Measurements from ENCODE around the gene PGF. TPM values are rescaled to one million over a fixed set of nuclear protein-coding genes. Genes with fewer than 3 reads are reported as not detected.
A peak's percentile ranks its signal among the peaks of the same experiment; 100 is the strongest.

PGF gene
- total and polyA plus RNA-seq, 2 of the 13 experiments (the other 11 are each of a cell fraction or from before 2014, with no cell fraction given): 10.7 to 27.5 TPM

DNA sequence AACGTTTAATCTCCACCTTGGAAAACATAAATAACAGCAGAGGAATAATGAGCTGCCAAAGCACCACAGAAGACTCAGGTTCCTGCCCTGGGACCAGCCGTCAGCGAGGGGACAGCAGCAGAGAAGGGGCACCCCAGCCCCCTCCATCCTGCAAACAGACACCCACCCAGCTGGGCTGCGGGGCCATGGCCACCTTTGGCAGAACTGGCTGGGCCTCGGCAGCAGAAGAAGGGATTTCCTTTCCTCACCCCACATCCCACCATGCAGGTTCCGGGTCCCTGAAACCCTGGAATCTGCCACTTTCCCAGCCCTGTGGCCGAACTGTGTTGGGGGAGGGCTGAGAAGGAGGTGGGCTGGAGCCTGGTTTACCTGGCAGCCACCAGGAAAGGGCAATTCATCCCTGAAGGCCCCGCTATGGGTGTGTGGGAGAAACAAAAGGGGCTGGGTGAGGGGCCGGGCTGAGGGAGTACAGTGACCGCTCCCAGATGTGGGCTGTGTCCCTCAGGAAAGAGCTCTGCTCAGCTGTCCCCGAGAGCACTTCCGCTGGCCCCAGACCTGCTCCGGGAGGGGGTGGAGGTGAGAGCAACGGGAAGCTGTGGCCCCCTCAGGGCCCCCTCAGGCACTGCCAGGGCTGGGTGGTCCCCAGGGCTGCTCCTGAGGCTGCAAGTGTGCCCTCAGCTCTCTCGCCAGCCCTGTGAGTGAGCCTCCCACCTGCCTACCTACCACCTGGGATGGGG, 3.8 kb downstream of the PGF start (continued):
- TF ChIP-seq RAD51 (IDR thresholded peaks at IDR 0.05; ENCODE audit: borderline replicate concordance) (no peak), SP4 (CRISPR knock-in tag; IDR thresholded peaks at IDR 0.05) (peak; percentile 58; the same call in 1 of the 2 replicates), FOXP1 (IDR thresholded peaks at IDR 0.05) (no peak), FOXP1 (CRISPR knock-in tag; IDR thresholded peaks at IDR 0.05) (0 out of 2 replicates have a peak, but pooled peaks have one; percentile 19), SALL1 (CRISPR knock-in tag; IDR thresholded peaks at IDR 0.05) (0 out of 2 replicates have a peak, but pooled peaks have one; percentile 9), ZNF234 (CRISPR knock-in tag; conservative IDR thresholded peaks at IDR 0.05) (no peak), SAP130 (CRISPR knock-in tag; IDR thresholded peaks at IDR 0.05; ENCODE audit: low read depth) (peak; percentile 59), TGIF2 (CRISPR knock-in tag; IDR thresholded peaks at IDR 0.05) (peak; percentile 73; the same call in 1 of the 2 replicates), TARDBP (CRISPR knock-in tag; IDR thresholded peaks at IDR 0.05) (peak; percentile 18; the same call in 1 of the 2 replicates), BORCS8-MEF2B (CRISPR knock-in tag; IDR thresholded peaks at IDR 0.05) (peak; percentile 38; the same call in 1 of the 2 replicates), ZNF546 (CRISPR knock-in tag; conservative IDR thresholded peaks at IDR 0.05) (no peak), SRSF1 (optimal IDR thresholded peaks at IDR 0.05; ENCODE audit: low read depth, low read length) (peak; percentile 28), ZMYM4 (CRISPR knock-in tag; IDR thresholded peaks at IDR 0.05) (0 out of 2 replicates have a peak, but pooled peaks have one; percentile 6), ZSCAN12 (CRISPR knock-in tag; IDR thresholded peaks at IDR 0.05) (0 out of 2 replicates have a peak, but pooled peaks have one; percentile 54), CBX2 (IDR thresholded peaks at IDR 0.05; ENCODE audit: low read depth, low read length) (no peak), CBX2 (CRISPR knock-in tag; IDR thresholded peaks at IDR 0.05; ENCODE audit: low read depth) (no peak), NR2F6 (IDR thresholded peaks at IDR 0.05) (0 out of 2 replicates have a peak, but pooled peaks have one; percentile 13), NR2F6 (CRISPR knock-in tag; IDR thresholded peaks at IDR 0.05) (peak; percentile 56), SAFB2 (CRISPR knock-in tag; IDR thresholded peaks at IDR 0.05; ENCODE audit: borderline replicate concordance, low read depth) (no peak), ZNF841 (CRISPR knock-in tag; IDR thresholded peaks at IDR 0.05; ENCODE audit: borderline replicate concordance) (no peak), ZNF567 (CRISPR knock-in tag; IDR thresholded peaks at IDR 0.05; ENCODE audit: borderline replicate concordance) (0 out of 2 replicates have a peak, but pooled peaks have one; percentile 51), ZNF660 (CRISPR knock-in tag; IDR thresholded peaks at IDR 0.05; ENCODE audit: borderline replicate concordance, low read depth) (no peak)
- TF ChIP-seq, protein P1, sequence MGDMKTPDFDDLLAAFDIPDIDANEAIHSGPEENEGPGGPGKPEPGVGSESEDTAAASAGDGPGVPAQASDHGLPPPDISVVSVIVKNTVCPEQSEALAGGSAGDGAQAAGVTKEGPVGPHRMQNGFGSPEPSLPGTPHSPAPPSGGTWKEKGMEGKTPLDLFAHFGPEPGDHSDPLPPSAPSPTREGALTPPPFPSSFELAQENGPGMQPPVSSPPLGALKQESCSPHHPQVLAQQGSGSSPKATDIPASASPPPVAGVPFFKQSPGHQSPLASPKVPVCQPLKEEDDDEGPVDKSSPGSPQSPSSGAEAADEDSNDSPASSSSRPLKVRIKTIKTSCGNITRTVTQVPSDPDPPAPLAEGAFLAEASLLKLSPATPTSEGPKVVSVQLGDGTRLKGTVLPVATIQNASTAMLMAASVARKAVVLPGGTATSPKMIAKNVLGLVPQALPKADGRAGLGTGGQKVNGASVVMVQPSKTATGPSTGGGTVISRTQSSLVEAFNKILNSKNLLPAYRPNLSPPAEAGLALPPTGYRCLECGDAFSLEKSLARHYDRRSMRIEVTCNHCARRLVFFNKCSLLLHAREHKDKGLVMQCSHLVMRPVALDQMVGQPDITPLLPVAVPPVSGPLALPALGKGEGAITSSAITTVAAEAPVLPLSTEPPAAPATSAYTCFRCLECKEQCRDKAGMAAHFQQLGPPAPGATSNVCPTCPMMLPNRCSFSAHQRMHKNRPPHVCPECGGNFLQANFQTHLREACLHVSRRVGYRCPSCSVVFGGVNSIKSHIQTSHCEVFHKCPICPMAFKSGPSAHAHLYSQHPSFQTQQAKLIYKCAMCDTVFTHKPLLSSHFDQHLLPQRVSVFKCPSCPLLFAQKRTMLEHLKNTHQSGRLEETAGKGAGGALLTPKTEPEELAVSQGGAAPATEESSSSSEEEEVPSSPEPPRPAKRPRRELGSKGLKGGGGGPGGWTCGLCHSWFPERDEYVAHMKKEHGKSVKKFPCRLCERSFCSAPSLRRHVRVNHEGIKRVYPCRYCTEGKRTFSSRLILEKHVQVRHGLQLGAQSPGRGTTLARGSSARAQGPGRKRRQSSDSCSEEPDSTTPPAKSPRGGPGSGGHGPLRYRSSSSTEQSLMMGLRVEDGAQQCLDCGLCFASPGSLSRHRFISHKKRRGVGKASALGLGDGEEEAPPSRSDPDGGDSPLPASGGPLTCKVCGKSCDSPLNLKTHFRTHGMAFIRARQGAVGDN (CRISPR knock-in tag; IDR thresholded peaks at IDR 0.05): peak; percentile 87
- TF ChIP-seq, protein P2, sequence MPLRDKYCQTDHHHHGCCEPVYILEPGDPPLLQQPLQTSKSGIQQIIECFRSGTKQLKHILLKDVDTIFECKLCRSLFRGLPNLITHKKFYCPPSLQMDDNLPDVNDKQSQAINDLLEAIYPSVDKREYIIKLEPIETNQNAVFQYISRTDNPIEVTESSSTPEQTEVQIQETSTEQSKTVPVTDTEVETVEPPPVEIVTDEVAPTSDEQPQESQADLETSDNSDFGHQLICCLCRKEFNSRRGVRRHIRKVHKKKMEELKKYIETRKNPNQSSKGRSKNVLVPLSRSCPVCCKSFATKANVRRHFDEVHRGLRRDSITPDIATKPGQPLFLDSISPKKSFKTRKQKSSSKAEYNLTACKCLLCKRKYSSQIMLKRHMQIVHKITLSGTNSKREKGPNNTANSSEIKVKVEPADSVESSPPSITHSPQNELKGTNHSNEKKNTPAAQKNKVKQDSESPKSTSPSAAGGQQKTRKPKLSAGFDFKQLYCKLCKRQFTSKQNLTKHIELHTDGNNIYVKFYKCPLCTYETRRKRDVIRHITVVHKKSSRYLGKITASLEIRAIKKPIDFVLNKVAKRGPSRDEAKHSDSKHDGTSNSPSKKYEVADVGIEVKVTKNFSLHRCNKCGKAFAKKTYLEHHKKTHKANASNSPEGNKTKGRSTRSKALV (CRISPR knock-in tag; IDR thresholded peaks at IDR 0.05): no peak
- TF ChIP-seq, protein P3, sequence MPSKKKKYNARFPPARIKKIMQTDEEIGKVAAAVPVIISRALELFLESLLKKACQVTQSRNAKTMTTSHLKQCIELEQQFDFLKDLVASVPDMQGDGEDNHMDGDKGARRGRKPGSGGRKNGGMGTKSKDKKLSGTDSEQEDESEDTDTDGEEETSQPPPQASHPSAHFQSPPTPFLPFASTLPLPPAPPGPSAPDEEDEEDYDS (CRISPR knock-in tag; IDR thresholded peaks at IDR 0.05): no peak; the same call in 1 of the 2 replicates
- TF ChIP-seq, protein P4, sequence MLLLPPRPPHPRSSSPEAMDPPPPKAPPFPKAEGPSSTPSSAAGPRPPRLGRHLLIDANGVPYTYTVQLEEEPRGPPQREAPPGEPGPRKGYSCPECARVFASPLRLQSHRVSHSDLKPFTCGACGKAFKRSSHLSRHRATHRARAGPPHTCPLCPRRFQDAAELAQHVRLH (CRISPR knock-in tag; IDR thresholded peaks at IDR 0.05; ENCODE audit: borderline replicate concordance, low read depth): no peak
